OCI-LY3 (cell line): Measurements from ENCODE around the gene CA5B.
"Not testable (repeated sequence)": the region's sequence is repeated elsewhere in the genome, so short reads cannot be mapped to it uniquely, and the experiment has no call there.

Source experiments
- H2AFZ ChIP-seq: fragments of 200-600, 300-600 bp; shearing (Covaris generic); 2 replicates; pipeline ENCODE4 v1.6.0; 2014; ENCODE audit warnings: antibody characterized with exemption, low read depth, low read length
- H3K27ac ChIP-seq: fragments of 200-600, 300-600 bp; sonication (generic); 2 replicates; pipeline ENCODE4 v1.5.1; 2014; ENCODE audit warnings: mild to moderate bottlenecking, low read length, moderate library complexity, mixed read lengths
- H3K27me3 ChIP-seq: fragments of 200-600, 300-600 bp; sonication (generic); 2 replicates; pipeline ENCODE4 v1.6.1; 2014; ENCODE audit warnings: low read depth, low read length, mixed read lengths
- H3K36me3 ChIP-seq: fragments of 200-600, 300-600 bp; sonication (generic); replicated peaks from 2 replicates; pipeline ENCODE3; 2014; ENCODE audit warnings: low read depth, low read length, mixed read lengths
- H3K4me1 ChIP-seq: fragments of 300-600, 200-600 bp; sonication (generic); 2 replicates; pipeline ENCODE4 v1.6.1; 2014; ENCODE audit warnings: low read length, mixed read lengths
- H3K4me2 ChIP-seq: fragments of 200-600, 300-600 bp; sonication (generic); 2 replicates; pipeline ENCODE4 v1.6.1; 2014; ENCODE audit warnings: low read length, mixed read lengths
- H3K4me3 ChIP-seq: fragments of 300-600, 200-600 bp; sonication (generic); 2 replicates; pipeline ENCODE4 v1.5.1; 2014; ENCODE audit warnings: antibody characterized with exemption, mild to moderate bottlenecking, low read length, moderate library complexity
- H3K79me2 ChIP-seq: fragments of 300-600, 200-600 bp; shearing (Covaris generic); 2 replicates; pipeline ENCODE4 v1.6.1; 2014; ENCODE audit warnings: mild to moderate bottlenecking, low read length, mixed read lengths
- H3K9ac ChIP-seq: fragments of 300-600, 200-600 bp; shearing (Covaris generic); 2 replicates; pipeline ENCODE4 v1.6.0; 2014; ENCODE audit warnings: mild to moderate bottlenecking, low read length, moderate library complexity
- H3K9me3 ChIP-seq: fragments of 200-600, 300-600 bp; shearing (Covaris generic); 2 replicates; pipeline ENCODE4 v1.6.1; 2014; ENCODE audit warnings: low read length, mixed read lengths; ENCODE audit not compliant: insufficient read depth
- H4K20me1 ChIP-seq: fragments of 200-600, 300-600 bp; sonication (generic); 2 replicates; pipeline ENCODE4 v1.6.1; 2016; ENCODE audit warnings: low read length, mixed read lengths; ENCODE audit not compliant: insufficient read depth
- EZH2phosphoT487 ChIP-seq: fragments of 200-600 bp; shearing (Covaris generic); IDR thresholded peaks from 2 replicates; pipeline ENCODE4 v1.6.1; 2018; ENCODE audit warnings: antibody characterized with exemption, mixed run types, low read depth
- TF ChIP-seq, protein P1 (sequence below): fragments of 200-600, 300-600 bp; sonication (generic); IDR thresholded peaks from 2 replicates; pipeline ENCODE4 v1.5.1; 2014; ENCODE audit warnings: antibody characterized with exemption, low read length, low read depth

Gene CA5B

DNA sequence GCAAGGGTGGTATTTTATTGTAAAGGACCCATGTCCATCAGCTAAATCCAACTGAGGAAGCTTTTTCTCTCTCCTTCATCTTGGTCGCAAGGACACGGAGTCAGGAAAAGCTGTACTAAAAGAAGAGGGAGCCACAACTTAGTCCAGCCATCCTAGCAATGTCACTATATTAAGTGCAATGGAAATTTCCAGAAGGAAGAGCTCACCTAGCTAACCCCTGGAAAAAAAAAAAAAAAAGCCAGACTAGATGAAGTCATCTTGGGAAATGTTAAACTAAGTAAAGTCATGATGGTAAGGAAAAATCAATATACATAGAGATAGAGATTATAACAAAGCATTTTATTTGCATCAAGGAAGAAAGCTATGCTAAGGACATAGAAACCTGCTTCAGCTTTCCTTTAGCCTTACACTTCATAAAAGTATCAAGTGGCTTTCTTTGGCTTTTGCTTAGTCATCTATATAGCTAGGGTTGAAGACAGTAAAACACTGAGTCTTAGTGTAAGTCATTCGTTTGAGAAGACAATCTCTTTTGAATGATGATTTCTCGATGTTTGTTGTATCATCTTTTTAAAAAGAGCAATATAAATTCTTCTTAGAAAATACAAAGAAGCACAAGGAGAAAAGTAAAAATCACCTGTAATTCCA, 18.6 kb upstream of the CA5B start:
- Histone ChIP-seq H3K27ac (no peak overlapping the region), H3K4me3 (no peak overlapping the region), H4K20me1 (no peaks in the 10 kb centered on the region), H3K9ac (no peak overlapping the region), H3K36me3 (no peaks in the 10 kb centered on the region), H3K79me2 (no peaks in the 10 kb centered on the region), H3K9me3 (no peaks in the 10 kb centered on the region), H3K4me2 (no peak overlapping the region), H3K4me1 (0 out of 2 replicates have a peak, but pooled peaks cover 3% of the 10 kb centered on the region), H3K27me3 (no peaks in the 10 kb centered on the region), H2AFZ (no peak overlapping the region)
- TF ChIP-seq EZH2phosphoT487, result no peak
- TF ChIP-seq, protein P1, sequence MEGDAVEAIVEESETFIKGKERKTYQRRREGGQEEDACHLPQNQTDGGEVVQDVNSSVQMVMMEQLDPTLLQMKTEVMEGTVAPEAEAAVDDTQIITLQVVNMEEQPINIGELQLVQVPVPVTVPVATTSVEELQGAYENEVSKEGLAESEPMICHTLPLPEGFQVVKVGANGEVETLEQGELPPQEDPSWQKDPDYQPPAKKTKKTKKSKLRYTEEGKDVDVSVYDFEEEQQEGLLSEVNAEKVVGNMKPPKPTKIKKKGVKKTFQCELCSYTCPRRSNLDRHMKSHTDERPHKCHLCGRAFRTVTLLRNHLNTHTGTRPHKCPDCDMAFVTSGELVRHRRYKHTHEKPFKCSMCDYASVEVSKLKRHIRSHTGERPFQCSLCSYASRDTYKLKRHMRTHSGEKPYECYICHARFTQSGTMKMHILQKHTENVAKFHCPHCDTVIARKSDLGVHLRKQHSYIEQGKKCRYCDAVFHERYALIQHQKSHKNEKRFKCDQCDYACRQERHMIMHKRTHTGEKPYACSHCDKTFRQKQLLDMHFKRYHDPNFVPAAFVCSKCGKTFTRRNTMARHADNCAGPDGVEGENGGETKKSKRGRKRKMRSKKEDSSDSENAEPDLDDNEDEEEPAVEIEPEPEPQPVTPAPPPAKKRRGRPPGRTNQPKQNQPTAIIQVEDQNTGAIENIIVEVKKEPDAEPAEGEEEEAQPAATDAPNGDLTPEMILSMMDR, result no peak

DNA sequence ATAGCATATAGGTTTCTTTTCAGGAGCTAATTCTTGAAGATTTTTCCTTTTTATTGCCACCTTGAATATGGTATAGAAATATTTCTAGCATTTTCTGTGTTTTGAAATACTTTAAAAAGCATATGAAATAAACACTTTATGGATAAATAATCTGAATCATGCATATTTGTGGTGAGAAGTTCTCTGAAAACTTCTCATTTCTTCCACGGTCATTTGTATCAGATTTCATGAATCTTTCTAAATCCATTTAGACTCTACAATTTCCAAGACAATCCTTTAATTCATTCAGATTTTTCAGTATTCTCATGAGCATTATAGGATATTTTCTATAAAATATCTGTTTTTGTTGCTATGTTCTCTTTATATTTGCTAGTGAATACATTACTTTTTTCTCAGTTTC, 16.2 kb upstream of the CA5B start:
- Histone ChIP-seq H2AFZ (no peak overlapping the region), H4K20me1 (no peaks in the 10 kb centered on the region), H3K9ac (no peak overlapping the region), H3K27me3 (no peaks in the 10 kb centered on the region), H3K79me2 (no peaks in the 10 kb centered on the region), H3K4me3 (no peak overlapping the region), H3K4me2 (no peak overlapping the region), H3K27ac (no peak overlapping the region), H3K36me3 (no peaks in the 10 kb centered on the region), H3K4me1 (0 out of 2 replicates have a peak, but pooled peaks cover 3% of the 10 kb centered on the region), H3K9me3 (no peaks in the 10 kb centered on the region)
- TF ChIP-seq EZH2phosphoT487, result no peak
- TF ChIP-seq, protein P1, result no peak

DNA sequence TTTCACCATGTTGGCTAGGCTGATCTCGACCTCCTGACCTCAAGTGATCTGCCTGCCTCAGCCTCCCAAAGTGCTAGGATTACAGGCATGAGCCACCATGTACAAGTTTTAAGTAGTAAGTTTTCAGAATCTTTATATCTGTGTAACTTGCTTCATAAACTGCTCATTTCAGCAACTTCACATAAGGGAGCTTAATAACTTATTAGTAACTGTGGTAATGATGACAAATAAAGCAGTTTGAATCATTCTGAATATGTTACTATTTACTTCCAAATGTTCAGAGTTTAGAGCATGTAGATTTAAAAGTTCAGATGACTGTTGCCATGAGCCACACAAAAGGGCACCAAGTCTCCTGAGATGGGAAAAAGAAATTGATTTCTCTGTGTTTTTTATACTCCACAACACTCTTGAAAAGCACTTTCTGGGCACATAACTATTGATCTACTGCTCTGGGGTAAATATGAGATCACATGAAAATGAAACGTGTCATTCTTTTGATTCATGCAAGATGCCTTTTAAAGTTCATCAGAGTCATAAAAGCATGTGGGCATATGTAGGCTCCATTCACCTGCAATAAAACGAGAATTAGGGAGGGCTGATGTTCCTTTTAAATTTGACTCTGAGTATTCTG, 14.1 kb upstream of the CA5B start:
- Histone ChIP-seq H3K27me3 (no peaks in the 10 kb centered on the region), H3K79me2 (no peaks in the 10 kb centered on the region), H2AFZ (no peak overlapping the region), H4K20me1 (no peaks in the 10 kb centered on the region), H3K9me3 (no peaks in the 10 kb centered on the region), H3K36me3 (no peaks in the 10 kb centered on the region), H3K4me1 (0 out of 2 replicates have a peak, but pooled peaks cover 3% of the 10 kb centered on the region), H3K27ac (no peak overlapping the region), H3K9ac (no peak overlapping the region), H3K4me2 (no peak overlapping the region), H3K4me3 (no peak overlapping the region)
- no peak for TF ChIP-seq EZH2phosphoT487
- TF ChIP-seq, protein P1, result no peak

DNA sequence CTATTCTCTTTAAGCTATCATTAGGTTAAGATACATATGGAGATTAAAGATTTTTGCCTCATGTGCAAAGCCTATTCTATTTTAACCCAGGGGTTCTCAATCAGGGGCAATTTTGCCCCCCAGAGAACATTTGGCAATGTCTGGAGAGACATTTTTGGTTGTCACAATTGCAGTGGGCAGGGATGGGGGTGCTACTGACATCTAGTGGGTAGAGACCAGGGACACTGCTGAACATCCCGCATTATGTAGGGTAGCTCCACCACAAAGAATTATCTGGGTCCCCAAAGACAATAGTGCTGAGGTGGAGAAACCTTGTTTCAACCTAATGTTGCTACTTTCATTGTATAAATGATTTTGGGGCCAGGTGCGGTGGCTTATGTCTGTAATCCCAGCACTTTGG, 13.2 kb upstream of the CA5B start:
- no peaks in the 10 kb centered on the region for H3K79me2 ChIP-seq
- 0 out of 2 replicates have a peak, but pooled peaks cover 3% of the 10 kb centered on the region for H3K4me1 ChIP-seq
- H3K4me2 ChIP-seq, result no peak overlapping the region
- no peaks in the 10 kb centered on the region for H3K36me3 ChIP-seq
- H2AFZ ChIP-seq, result no peak overlapping the region
- no peaks in the 10 kb centered on the region for H3K27me3 ChIP-seq
- H3K4me3 ChIP-seq, result no peak overlapping the region
- TF ChIP-seq EZH2phosphoT487, result no peak
- TF ChIP-seq, protein P1, result no peak
- H3K9me3 ChIP-seq, result no peaks in the 10 kb centered on the region
- no peaks in the 10 kb centered on the region for H4K20me1 ChIP-seq
- no peak overlapping the region for H3K9ac ChIP-seq
- H3K27ac ChIP-seq, result no peak overlapping the region

DNA sequence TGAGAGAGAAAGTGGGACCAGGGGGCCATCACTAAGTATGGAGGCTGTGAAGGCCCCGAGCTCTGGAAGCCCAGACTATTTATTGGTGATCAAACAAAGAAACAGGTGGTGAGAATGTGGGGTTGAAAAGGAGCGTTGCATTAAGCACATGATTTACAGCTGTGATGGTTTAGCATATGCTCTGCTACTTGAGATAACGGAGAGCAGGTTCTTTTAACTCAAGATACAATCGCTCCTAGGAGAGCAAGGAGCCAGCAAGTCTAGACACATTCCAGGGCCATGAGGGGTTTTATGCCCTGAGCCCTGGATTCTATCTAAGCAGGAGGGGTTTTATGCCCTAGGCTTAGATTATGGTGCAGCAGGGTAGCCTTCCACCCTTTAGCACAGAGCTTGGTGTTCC, 6.7 kb upstream of the CA5B start:
- H3K79me2 ChIP-seq, H3K27me3 ChIP-seq, H2AFZ ChIP-seq, H3K9ac ChIP-seq, H3K27ac ChIP-seq, H3K4me1 ChIP-seq, H4K20me1 ChIP-seq, H3K4me3 ChIP-seq, H3K4me2 ChIP-seq, H3K36me3 ChIP-seq, H3K9me3 ChIP-seq: not testable (repeated sequence)
